M059J (cell line): ENCODE data around the gene NDUFB4. TPM values are rescaled to one million over a fixed set of nuclear protein-coding genes. Genes with fewer than 3 reads are reported as not detected.
A peak's percentile ranks its signal among the peaks of the same experiment; 100 is the strongest.
"Not testable (repeated sequence)": the region's sequence is repeated elsewhere in the genome, so short reads cannot be mapped to it uniquely, and the experiment has no call there.

Source experiments
- DNase-seq: peaks from one replicate; pipeline ENCODE4 v3.0.0-alpha.2; 2012; ENCODE audit warnings: low read depth
- total RNA-seq: library from RNA; depleted of rRNA; stranded (reverse); fragments of >200 nt; shearing (Covaris generic); gene quantifications from 2 replicates; pipeline ENCODE4 v1.2.3, GENCODE V29; 2014; rRNA removed

NDUFB4 gene
- total RNA-seq, 1 experiment from 2014 or later: 362 TPM

DNA sequence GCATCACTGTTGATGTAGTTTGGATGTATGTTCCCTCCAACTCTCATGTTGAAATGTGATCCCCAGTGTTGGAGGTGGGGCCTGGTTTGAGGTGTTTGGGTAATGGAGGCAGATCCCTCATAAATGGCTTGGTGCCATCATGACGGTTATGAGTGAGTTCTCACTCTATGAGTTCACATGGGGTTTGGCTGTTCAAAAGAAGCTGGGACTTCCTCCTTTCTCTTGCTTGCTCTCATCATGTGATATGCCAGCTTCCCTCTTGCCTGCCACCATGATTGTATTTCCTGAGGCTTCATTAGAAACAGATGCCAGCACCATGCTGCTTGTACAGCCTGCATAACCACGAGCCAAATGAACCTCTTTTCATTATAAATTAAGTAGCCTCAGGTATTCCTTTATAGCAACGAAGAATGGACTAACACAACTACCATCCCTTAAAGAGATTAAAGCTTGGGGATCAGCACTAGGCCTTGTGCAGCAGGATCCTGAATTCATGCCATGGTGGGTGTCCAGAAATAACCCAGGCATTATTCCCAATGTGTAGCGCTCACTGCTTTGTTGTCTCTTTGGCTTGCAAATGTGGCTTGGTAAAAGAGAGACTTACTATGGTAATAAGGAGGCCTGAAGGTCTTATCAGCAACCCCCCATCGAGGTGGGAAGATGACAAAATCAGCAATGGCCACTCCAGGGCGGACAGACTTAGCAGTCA, 41.9 kb downstream of the NDUFB4 start:
- peak; percentile 20 for DNase-seq

- not testable (repeated sequence) for DNase-seq
These were observed 42.7 kb downstream of the NDUFB4 start for GRCh38 chr3:120638820-120639219.

DNA sequence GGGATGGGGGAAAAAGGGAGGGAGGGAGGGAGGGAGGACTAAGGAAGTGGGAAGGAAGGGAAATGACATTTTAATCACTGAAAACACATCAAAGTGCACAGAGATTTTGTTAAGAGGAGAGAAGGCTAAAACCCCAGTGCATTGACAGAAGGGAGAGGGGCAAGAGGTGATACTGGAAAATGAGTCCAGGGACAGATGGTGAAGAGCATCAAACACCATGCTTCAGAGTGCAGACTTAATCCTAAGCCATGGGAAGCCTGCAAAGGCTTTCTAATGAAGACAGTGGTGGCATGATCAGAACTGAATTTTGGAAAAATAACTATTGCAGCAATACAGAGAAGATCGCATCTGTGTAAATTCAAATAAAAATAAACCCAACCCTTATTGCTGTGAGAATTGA, 44.1 kb downstream of the NDUFB4 start:
- no peak for DNase-seq

DNA sequence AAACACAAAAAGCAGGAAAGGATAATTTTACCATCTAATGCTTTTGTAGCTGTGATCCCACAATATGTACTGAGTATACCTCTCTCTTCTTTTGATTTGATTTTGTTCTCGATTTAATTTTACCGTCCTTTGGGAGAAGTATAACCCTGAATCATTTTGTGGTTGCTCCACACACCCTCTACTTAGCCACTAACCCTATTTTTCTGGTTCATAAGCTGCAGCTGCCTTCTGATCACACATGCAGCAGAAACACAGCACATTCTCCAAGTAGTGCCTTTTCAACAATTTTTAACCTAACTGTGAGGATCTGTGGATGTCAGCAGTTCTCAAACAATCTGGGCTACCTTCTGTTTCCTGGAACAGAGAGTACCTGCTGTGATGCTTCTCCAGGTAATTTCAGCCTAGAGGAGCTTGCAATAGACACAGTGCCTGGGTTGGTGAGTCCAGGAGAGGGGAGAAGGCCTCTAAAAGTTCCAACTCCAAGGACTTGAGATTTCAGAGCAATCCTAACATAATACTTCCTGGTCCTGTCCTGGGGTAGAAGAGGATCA, 45.6 kb downstream of the NDUFB4 start:
- DNase-seq: no peak

DNA sequence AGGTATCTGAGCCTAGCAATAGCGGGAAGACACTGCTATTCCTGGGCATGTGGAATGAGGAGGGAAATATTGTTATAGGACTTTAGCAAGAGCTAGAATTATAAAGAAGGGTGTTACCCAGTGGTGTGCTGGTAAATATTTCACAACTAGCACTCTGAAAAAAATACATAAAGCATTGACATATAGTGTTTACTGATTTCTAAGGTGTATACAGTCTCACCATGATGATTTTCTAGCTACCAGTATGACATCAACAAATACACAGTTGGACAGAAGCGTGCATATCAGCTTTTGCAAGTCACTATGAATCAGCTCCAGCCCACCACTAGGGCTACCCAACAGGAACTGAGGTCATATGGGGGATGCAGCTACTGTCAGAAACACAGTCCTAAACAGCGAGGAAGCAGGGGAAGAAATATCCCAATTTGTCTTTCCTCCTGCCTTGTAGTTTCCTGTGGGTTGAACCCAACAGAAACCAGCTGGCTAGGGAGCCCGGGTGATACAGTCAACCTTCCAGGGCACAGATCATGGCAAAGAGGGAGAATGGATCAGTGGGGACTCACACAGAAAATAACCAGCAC, 46.3 kb downstream of the NDUFB4 start:
- peak; percentile 50 for DNase-seq

DNA sequence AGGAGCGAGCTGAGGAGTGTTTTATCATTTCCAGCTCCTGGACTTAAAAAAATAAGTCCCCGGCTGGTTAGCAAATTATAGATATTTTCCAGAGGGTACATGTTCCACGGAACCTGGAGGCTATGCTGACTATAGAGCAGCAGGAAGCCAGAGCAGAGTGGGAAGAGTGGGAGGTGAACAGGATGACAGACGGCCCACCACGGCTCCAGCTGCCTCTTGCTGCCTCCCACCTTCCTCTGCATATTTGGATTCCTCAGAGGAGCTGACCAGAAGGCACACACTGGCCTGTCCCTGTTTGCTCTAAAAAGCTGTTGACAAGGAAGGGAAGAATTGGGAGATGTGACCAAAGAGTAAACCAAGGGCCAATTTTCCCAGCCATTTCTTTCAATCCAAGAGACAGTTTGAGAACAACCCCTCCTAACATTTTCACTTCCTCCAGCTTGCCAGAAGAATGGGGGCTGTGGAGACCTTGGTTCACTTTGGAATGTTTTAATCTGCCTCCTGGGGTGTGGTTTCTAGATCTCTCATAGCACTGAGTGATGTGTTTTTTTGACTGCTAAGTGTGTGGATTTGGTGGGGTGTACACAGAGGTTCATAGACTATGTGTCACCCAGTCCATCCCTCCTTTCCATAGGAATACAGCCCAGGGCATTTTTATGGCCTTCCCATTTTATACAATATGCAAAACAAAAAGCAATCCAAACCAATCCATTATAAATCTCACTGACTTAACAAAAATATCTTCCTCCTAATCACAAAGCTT, 49.1 kb downstream of the NDUFB4 start:
- DNase-seq: peak; percentile 15

DNA sequence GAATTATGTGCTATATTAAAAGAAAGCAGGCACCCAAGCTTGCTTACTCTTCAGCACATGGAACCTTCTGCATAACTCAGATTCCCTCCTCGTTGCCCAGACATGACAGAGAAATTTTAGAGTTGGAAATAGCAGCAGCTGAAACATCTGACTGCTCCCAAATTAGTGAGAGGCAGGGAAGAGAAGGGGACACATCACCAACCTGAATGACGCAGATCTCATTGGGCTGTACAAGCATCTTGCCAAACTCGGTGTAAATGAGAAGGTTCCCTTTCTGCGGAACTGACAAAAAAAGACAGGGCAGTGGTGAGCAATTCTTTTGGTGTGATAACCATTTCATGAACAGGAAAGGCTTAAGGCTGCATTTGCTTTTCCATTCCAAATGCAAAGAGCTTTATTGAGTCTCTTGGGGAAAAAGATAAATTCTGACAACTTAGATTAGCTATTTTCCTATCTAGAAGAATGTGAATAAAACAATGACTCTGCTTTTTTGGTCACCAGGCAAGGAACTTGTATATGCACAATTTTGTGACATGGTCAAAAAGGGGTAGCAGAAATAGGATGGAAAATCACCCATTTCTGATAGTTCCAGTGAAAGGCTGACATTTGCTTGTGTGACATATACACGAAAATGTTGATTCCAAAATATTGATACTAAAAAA, 50.8 kb downstream of the NDUFB4 start:
- no peak for DNase-seq

DNA sequence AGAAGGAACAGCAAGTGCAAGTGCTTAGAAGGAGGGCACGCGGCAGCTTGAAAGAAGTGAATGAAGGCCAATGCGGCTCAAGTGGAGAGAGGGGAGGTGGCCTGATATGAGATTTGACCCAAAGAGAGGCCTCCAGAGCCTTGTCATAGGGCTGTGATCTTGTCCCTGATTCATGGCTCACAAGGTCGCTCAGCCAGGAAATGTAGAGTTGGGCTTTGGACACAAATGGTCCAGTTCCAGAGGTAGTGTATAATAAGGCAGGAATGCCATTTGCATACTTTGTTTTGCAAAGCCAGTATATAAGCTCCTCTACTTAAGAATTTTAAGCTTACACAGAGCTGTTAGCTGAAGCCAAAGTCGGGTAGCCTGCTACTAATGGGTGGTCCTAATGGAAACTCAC, 52.2 kb downstream of the NDUFB4 start:
- DNase-seq: no peak

GRCh38 chr3:120649830-120650233, 53.7 kb downstream of the NDUFB4 start:
- no peak for DNase-seq

GRCh38 chr3:120650311-120650710, 54.2 kb downstream of the NDUFB4 start:
- DNase-seq: no peak

Other genes with a start within 250 kb of the NDUFB4 start
- 31.4 and 40.0 TPM in 2 replicates for gene LRRC58, start 247.0 kb upstream of the NDUFB4 start, total RNA-seq
- gene FSTL1, start 145.3 kb upstream of the NDUFB4 start, total RNA-seq: 762 and 1,312 TPM in 2 replicates
- gene HGD, start 85.9 kb downstream of the NDUFB4 start, total RNA-seq: not detected in 2 replicates
- gene RABL3, start 146.2 kb downstream of the NDUFB4 start, total RNA-seq: 27.9 and 37.7 TPM in 2 replicates
- gene GTF2E1, start 146.4 kb downstream of the NDUFB4 start, total RNA-seq: 22.4 and 40.3 TPM in 2 replicates